Upper lobe of left lung (tissue), 6 donors: ENCODE measurements around the gene PRR15. TPM values are rescaled to one million over a fixed set of nuclear protein-coding genes. Genes with fewer than 3 reads are reported as not detected.
"Not testable (repeated sequence)": the region's sequence is repeated elsewhere in the genome, so short reads cannot be mapped to it uniquely, and the experiment has no call there.

Source experiments
- ATAC-seq, 2 donors: fragments of 200-7000 bp; cut with Tn5 transposase; one replicate each; pipeline ENCODE4 v1.9.1; 2022; ENCODE audit warnings: mild to moderate bottlenecking in 2 of 2, moderate library complexity in 2 of 2; ENCODE audit not compliant: low FRiP score in 2 of 2
- DNase-seq, 2 donors: peaks; one replicate each; pipeline ENCODE4 v3.0.0-alpha.2; 2019 to 2020
- H3K27ac ChIP-seq, 4 donors: fragments of 200-600 bp; sonication (generic); one replicate each; pipeline ENCODE4 v1.5.1; 2016 to 2019
- H3K27me3 ChIP-seq, 4 donors: fragments of 200-600 bp; sonication (generic); one replicate each; pipeline ENCODE4 v1.5.1; 2017 to 2019
- H3K36me3 ChIP-seq, 4 donors: fragments of 200-600 bp; sonication (generic); one replicate each; pipeline ENCODE4 v1.5.1; 2016 to 2019
- H3K4me1 ChIP-seq, 4 donors: fragments of 200-600 bp; sonication (generic); one replicate each; pipeline ENCODE4 v1.5.1; 2018 to 2019
- H3K4me3 ChIP-seq, 4 donors: fragments of 200-600 bp; sonication (generic); one replicate each; pipeline ENCODE4 v1.5.1; 2017 to 2019; ENCODE audit warnings: mild to moderate bottlenecking in 2 of 4, moderate library complexity in 1 of 4
- H3K9me3 ChIP-seq, 4 donors: fragments of 200-600 bp; sonication (generic); one replicate each; pipeline ENCODE4 v1.5.1; 2018 to 2019
- EP300 ChIP-seq, 4 donors: sonication (generic); formaldehyde crosslinking; IDR thresholded peaks; one replicate each; pipeline ENCODE4 v1.5.1; 2017; ENCODE audit warnings: antibody characterized with exemption in 4 of 4, control low read depth in 2 of 4
- POLR2A ChIP-seq, 4 donors: fragments of 450-650 bp; IDR thresholded peaks; one replicate each; pipeline ENCODE4 v1.5.1; 2016 to 2017; ENCODE audit warnings: antibody characterized with exemption in 4 of 4, mild to moderate bottlenecking in 2 of 4
- POLR2AphosphoS5 ChIP-seq, 2 donors: sonication (generic); formaldehyde crosslinking; IDR thresholded peaks; one replicate each; pipeline ENCODE4 v1.5.1; 2017; ENCODE audit warnings: antibody characterized with exemption in 2 of 2
- WGBS, 2 donors: methylation state at CpG; one replicate each; pipeline ENCODE4 v1.1.5; 2017 to 2018; 5-methylcytosine and 5-hydroxymethylcytosine counted together
- total RNA-seq, 6 donors: library from RNA; depleted of rRNA in 4 of 6; stranded (reverse); fragments of >200 nt in 4 of 6; gene quantifications; one replicate each; pipeline versions ENCODE4 v1.1.0 to v1.2.1, GENCODE V29; 2016 to 2021
- TF ChIP-seq, protein P1 (sequence below), 6 experiments: fragments of 450-650 bp in 4 of 6; fragments of 200-600 bp in 2 of 6; sonication (generic) in 2 of 6; IDR thresholded peaks; one replicate each; pipeline ENCODE4 v1.5.1; 2016 to 2019; ENCODE audit warnings: antibody characterized with exemption in 6 of 6
- donor health status: DM: no; HTN: no; CAD: no; lungs with moderate emphysema.
- donor health status: DM: no; HTN: yes; CAD: no; lungs with severe emphysema.

Gene PRR15
- total RNA-seq, 6 donors from 2014 or later, result 2.1 to 13.5 (median 3.5) TPM

DNA sequence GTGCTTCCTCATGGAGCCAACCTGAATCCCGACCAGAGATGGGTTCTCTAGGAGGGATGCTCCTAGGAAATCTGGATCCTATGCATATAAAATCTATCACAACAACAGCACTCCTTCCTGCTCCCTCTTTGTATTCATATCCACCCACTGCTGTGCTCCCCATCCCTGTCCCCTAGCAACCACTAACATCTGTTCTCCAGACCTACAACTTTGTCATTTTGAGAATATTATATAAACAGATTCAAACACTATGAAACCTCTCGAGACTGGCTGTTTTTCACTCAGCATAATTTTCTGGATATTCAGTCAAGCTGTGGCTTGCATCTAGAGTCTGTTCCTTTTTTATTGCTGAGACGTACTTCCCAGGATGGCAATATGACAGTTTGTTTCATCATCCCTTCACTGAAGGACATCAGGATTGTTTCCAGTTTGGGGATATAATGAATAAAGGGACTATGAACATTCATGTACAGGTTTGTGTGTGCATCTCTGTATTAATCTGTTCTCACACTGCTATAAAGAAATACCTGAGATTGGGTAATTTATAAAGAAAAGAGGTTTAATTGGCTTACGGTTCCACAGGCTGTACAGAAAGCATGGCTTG lies 36.0 kb upstream of the PRR15 start:
- no peak for ATAC-seq
- Histone ChIP-seq H3K9me3 (no peaks in the 10 kb centered on the region), H3K4me3 (no peak overlapping the region)

DNA sequence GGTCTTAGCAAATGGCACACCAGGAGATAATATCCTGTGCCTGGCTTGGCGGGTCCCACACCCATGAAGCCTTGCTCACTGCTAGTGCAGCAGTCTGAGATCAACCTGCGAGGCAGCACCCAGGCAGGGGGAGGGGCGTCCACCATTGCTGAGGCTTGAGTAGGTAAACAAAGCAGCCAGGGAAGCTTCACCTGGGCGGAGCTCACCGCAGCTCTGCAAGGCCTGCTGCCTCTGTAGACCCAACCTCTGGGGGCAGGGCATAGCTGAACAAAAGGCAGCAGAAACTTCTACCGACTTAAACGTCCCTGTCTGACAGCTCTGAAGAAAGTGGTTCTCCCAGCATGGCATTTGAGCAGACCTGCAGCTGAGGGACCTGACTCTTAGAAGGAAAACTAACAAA lies 35.1 kb upstream of the PRR15 start:
- not testable (repeated sequence) for H3K27me3 ChIP-seq, H3K36me3 ChIP-seq, ATAC-seq, H3K27ac ChIP-seq, H3K9me3 ChIP-seq, H3K4me3 ChIP-seq, H3K4me1 ChIP-seq
- 63 to 67% methylated on average over 6 to 7 of the region's 7 CpGs for WGBS, 2 donors
- DNase-seq, result peak in 1 of 2 donors; percentile 31

More for the DNA sequence above, 36.0 kb upstream of the PRR15 start:
- no peaks in the 10 kb centered on the region for H3K4me1 ChIP-seq
- WGBS, 2 donors, result 71 to 81% methylated on average over 4 of the region's 4 CpGs
- no peak for TF ChIP-seq EP300 (IDR thresholded peaks at IDR 0.05)
- TF ChIP-seq POLR2A (IDR thresholded peaks at IDR 0.05), result no peak
- TF ChIP-seq, protein P1, sequence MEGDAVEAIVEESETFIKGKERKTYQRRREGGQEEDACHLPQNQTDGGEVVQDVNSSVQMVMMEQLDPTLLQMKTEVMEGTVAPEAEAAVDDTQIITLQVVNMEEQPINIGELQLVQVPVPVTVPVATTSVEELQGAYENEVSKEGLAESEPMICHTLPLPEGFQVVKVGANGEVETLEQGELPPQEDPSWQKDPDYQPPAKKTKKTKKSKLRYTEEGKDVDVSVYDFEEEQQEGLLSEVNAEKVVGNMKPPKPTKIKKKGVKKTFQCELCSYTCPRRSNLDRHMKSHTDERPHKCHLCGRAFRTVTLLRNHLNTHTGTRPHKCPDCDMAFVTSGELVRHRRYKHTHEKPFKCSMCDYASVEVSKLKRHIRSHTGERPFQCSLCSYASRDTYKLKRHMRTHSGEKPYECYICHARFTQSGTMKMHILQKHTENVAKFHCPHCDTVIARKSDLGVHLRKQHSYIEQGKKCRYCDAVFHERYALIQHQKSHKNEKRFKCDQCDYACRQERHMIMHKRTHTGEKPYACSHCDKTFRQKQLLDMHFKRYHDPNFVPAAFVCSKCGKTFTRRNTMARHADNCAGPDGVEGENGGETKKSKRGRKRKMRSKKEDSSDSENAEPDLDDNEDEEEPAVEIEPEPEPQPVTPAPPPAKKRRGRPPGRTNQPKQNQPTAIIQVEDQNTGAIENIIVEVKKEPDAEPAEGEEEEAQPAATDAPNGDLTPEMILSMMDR (IDR thresholded peaks at IDR 0.05), result no peak
- no peak for TF ChIP-seq POLR2AphosphoS5 (IDR thresholded peaks at IDR 0.05)
- no peaks in the 10 kb centered on the region for H3K36me3 ChIP-seq
- H3K27ac ChIP-seq, result no peak overlapping the region
- DNase-seq, result no peak
- no peaks in the 10 kb centered on the region for H3K27me3 ChIP-seq

DNA sequence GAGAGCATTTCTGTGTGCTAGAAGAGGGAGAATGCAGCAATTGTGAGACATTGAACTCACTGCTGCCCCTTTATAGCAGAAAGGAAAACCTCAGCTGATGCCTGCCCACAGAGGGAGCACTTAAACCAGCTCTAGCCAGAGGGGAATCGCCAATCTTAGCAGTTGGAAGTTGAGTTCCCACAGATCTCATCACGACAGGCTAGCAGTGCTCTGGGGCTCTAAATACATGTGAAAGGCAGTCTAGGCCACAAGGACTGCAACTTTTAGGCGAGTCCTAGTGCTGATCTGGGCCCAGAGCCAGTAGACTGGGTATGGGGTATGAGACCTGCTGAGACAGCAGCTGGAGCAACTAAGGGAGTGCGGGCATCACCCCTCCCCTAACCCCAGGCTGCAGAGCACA lies 25.2 kb upstream of the PRR15 start:
- Histone ChIP-seq H3K4me3 (no peak overlapping the region), H3K27me3 (no peaks in the 10 kb centered on the region), H3K9me3 (no peaks in the 10 kb centered on the region), H3K36me3 (no peaks in the 10 kb centered on the region), H3K27ac (no peak overlapping the region), H3K4me1 (no peaks in the 10 kb centered on the region)
- ATAC-seq (peak in 1 of 2 donors; percentile 30), DNase-seq (no peak)
- TF ChIP-seq EP300 (IDR thresholded peaks at IDR 0.05) (no peak), POLR2A (IDR thresholded peaks at IDR 0.05) (no peak), POLR2AphosphoS5 (IDR thresholded peaks at IDR 0.05) (no peak)
- TF ChIP-seq, protein P1 (IDR thresholded peaks at IDR 0.05), result no peak
- WGBS, 2 donors, result 64 to 82% methylated on average over 3 to 4 of the region's 4 CpGs

DNA sequence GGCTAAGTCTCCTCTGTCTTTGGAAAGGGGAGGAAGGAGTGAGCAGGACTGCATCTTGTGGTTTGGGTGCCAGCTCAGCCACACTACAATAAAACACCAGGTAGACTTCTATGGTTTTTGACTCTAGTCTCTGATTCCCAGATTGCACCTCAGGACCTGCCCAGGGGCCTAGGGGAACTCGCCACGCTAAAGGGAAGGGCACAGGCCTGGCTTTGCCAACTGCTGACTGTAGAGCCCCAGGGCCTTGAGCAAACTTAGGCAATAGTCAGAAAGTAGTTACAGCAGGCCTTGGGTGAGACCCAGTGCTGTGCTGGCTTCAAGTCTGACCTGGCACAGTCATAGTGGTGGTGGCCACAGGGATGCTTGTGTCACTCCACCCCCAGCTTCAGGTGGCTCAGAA lies 24.2 kb upstream of the PRR15 start:
- Histone ChIP-seq H3K27me3 (no peaks in the 10 kb centered on the region), H3K27ac (no peak overlapping the region), H3K9me3 (peaks cover 0 to 7% (median 2%) of the 10 kb centered on the region in 4 donors), H3K4me3 (no peak overlapping the region), H3K4me1 (no peaks in the 10 kb centered on the region), H3K36me3 (no peaks in the 10 kb centered on the region)
- DNase-seq (no peak), ATAC-seq (no peak)
- 95% methylated on average over 2 of the region's 2 CpGs; no CpG with 5 or more reads in 1 of the 2 donors for WGBS, 2 donors
- TF ChIP-seq EP300 (IDR thresholded peaks at IDR 0.05), result no peak
- no peak for TF ChIP-seq POLR2AphosphoS5 (IDR thresholded peaks at IDR 0.05)
- TF ChIP-seq, protein P1 (IDR thresholded peaks at IDR 0.05), result no peak
- no peak for TF ChIP-seq POLR2A (IDR thresholded peaks at IDR 0.05)

DNA sequence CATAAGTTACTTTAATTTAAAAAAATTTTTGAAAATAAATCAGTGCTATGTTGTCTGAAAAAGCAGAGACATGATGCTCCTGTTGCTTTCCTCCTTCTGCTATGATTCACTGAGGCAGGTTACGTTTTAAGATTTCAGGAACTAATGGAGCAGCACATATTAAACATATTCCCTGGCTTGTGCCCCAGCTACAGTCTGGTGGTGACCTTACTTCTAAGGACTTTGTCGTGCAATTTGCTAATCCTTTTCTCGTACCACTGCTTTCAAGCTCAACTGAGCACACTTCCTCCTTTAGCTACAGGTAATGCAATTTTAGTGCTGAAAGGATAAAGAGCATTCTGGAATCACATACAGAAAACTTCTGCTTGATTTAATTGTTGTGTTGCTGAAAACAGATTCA lies 16.2 kb upstream of the PRR15 start:
- WGBS, 2 donors, result 64 to 67% methylated on average over 3 of the region's 3 CpGs
- Histone ChIP-seq H3K4me1 (no peaks in the 10 kb centered on the region), H3K9me3 (peaks cover 0 to 8% (median 3%) of the 10 kb centered on the region in 4 donors)

More for the DNA sequence above, 16.2 kb upstream of the PRR15 start:
- Histone ChIP-seq H3K36me3 (no peaks in the 10 kb centered on the region), H3K27ac (no peak overlapping the region), H3K4me3 (no peak overlapping the region), H3K27me3 (no peaks in the 10 kb centered on the region)
- no peak for DNase-seq
- ATAC-seq, result no peak
- no peak for TF ChIP-seq EP300 (IDR thresholded peaks at IDR 0.05)
- TF ChIP-seq POLR2AphosphoS5 (IDR thresholded peaks at IDR 0.05), result no peak
- TF ChIP-seq, protein P1 (IDR thresholded peaks at IDR 0.05), result no peak
- TF ChIP-seq POLR2A (IDR thresholded peaks at IDR 0.05), result no peak
